Measurements from ENCODE around the gene SYP.

DNA sequence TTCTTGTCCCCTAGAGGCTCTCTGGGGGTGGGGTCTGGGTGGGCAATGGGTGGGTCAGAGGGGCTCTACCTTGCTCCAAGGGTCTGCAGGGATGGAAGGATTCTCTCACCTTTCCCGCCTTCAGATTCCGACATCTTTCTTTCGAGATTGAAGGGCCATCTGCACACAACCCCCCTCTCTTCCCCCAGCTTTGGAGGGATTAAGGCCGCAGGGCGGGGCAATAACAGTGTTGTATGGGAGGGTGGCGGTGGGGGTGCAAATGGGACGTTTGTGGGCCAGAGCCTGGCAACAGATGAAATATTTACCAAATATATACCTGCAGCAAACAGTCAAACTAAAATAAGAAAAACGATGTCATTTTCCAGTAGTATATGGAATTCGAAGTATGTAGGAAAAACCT lies 33.2 kb upstream of the SYP start, which contains the start of gene CACNA1F:
- TF ChIP-seq, protein P1, sequence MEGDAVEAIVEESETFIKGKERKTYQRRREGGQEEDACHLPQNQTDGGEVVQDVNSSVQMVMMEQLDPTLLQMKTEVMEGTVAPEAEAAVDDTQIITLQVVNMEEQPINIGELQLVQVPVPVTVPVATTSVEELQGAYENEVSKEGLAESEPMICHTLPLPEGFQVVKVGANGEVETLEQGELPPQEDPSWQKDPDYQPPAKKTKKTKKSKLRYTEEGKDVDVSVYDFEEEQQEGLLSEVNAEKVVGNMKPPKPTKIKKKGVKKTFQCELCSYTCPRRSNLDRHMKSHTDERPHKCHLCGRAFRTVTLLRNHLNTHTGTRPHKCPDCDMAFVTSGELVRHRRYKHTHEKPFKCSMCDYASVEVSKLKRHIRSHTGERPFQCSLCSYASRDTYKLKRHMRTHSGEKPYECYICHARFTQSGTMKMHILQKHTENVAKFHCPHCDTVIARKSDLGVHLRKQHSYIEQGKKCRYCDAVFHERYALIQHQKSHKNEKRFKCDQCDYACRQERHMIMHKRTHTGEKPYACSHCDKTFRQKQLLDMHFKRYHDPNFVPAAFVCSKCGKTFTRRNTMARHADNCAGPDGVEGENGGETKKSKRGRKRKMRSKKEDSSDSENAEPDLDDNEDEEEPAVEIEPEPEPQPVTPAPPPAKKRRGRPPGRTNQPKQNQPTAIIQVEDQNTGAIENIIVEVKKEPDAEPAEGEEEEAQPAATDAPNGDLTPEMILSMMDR (IDR thresholded peaks at IDR 0.05) = no peak
- TF ChIP-seq POLR2A (IDR thresholded peaks at IDR 0.05) = no peak
